HEK293 (cell line): ENCODE results near the gene NPW.

Experiments used
- CTCF ChIA-PET: fragments of 350-600 bp; formaldehyde crosslinking; extraction: SDS; loops from one replicate; lab custom pipeline; 2021; ENCODE audit warnings: antibody characterized with exemption; lab: Yijun Ruan, JAX
- POLR2A ChIA-PET: fragments of 300-600 bp; formaldehyde crosslinking; extraction: SDS; loops from one replicate; lab custom pipeline; 2020; ENCODE audit warnings: antibody characterized with exemption, inconsistent platforms; lab: Yijun Ruan, JAX
- H3K27ac ChIP-seq: fragments of 200-500 bp; sonication (Bioruptor generic); 2 replicates; pipeline ENCODE4 v1.5.1; 2014; ENCODE audit warnings: low read depth, low read length, control low read depth, inconsistent platforms; ENCODE audit errors: extremely low read depth
- H3K36me3 ChIP-seq, 2 experiments: fragments of 200-500 bp in 1 of 2; sonication (Bioruptor generic) in 1 of 2; 1 replicate in 1 of 2; 2 replicates in 1 of 2; pipeline ENCODE4 v1.5.1; 2014 to 2017; ENCODE audit warnings: inconsistent platforms in 2 of 2, low read length in 2 of 2; ENCODE audit not compliant: control insufficient read depth in 2 of 2, insufficient read depth in 1 of 2
- H3K4me1 ChIP-seq: fragments of 200-500 bp; sonication (Bioruptor generic); 2 replicates; pipeline ENCODE4 v1.5.1; 2014; ENCODE audit warnings: mild to moderate bottlenecking, low read length, inconsistent platforms; ENCODE audit not compliant: control insufficient read depth, insufficient read depth
- H3K4me3 ChIP-seq: 2 replicates; pipeline ENCODE4 v1.5.1; 2011; ENCODE audit warnings: low read depth, mild to moderate bottlenecking, control low read depth, low read length, moderate library complexity
- H3K9me3 ChIP-seq: fragments of 200-500 bp; sonication (Bioruptor generic); 2 replicates; pipeline ENCODE4 v1.5.1; 2014; ENCODE audit warnings: low read depth, low read length, inconsistent platforms; ENCODE audit not compliant: control insufficient read depth, insufficient read depth
- FEZF1 ChIP-seq: fragments of 450-650 bp; formaldehyde crosslinking; IDR thresholded peaks from 2 replicates; pipeline ENCODE4 v1.5.1; 2016; ENCODE audit warnings: missing biosample characterization, missing genetic modification characterization
- GLI2 ChIP-seq: fragments of 450-650 bp; formaldehyde crosslinking; IDR thresholded peaks from 2 replicates; pipeline ENCODE4; 2017; ENCODE audit warnings: missing biosample characterization, missing genetic modification characterization, low read depth, borderline replicate concordance
- GLIS1 ChIP-seq: fragments of 450-650 bp; formaldehyde crosslinking; IDR thresholded peaks from 2 replicates; pipeline ENCODE4 v1.5.1; 2016; ENCODE audit warnings: missing biosample characterization, missing genetic modification characterization
- HIC1 ChIP-seq: fragments of 450-650 bp; formaldehyde crosslinking; IDR thresholded peaks from 2 replicates; pipeline ENCODE4 v1.5.1; 2016; ENCODE audit warnings: missing biosample characterization, missing genetic modification characterization
- KLF17 ChIP-seq: fragments of 450-650 bp; formaldehyde crosslinking; IDR thresholded peaks from 2 replicates; pipeline ENCODE4 v1.5.1; 2016; ENCODE audit warnings: missing biosample characterization, missing genetic modification characterization
- PATZ1 ChIP-seq: fragments of 450-650 bp; formaldehyde crosslinking; IDR thresholded peaks from 2 replicates; pipeline ENCODE4 v1.5.1; 2016; ENCODE audit warnings: missing biosample characterization, missing genetic modification characterization
- SETDB1 ChIP-seq: IDR thresholded peaks from one replicate; pipeline ENCODE4 v1.6.1; 2017; ENCODE audit warnings: mild to moderate bottlenecking, low read length, moderate library complexity, mixed read lengths; ENCODE audit not compliant: insufficient read length
- SP2 ChIP-seq: fragments of 450-650 bp; formaldehyde crosslinking; IDR thresholded peaks from 2 replicates; pipeline ENCODE4 v1.5.1; 2016; ENCODE audit warnings: missing biosample characterization, missing genetic modification characterization
- WT1 ChIP-seq: fragments of 450-650 bp; formaldehyde crosslinking; IDR thresholded peaks from 2 replicates; pipeline ENCODE4 v1.5.1; 2016; ENCODE audit warnings: missing biosample characterization, missing genetic modification characterization
- ZBTB1 ChIP-seq: fragments of 450-650 bp; formaldehyde crosslinking; IDR thresholded peaks from 2 replicates; pipeline ENCODE4 v1.5.1; 2016; ENCODE audit warnings: missing biosample characterization, missing genetic modification characterization
- ZBTB26 ChIP-seq: fragments of 450-650 bp; formaldehyde crosslinking; optimal IDR thresholded peaks from 2 replicates; pipeline ENCODE3; 2016; ENCODE audit warnings: missing biosample characterization, mild to moderate bottlenecking, missing genetic modification characterization
- ZBTB7A ChIP-seq: fragments of 450-650 bp; formaldehyde crosslinking; IDR thresholded peaks from 2 replicates; pipeline ENCODE4 v1.5.1; 2016; ENCODE audit warnings: low read depth, missing biosample characterization, missing genetic modification characterization
- ZFP37 ChIP-seq: fragments of 450-650 bp; formaldehyde crosslinking; IDR thresholded peaks from 2 replicates; pipeline ENCODE4 v1.5.1; 2016; ENCODE audit warnings: missing biosample characterization, missing genetic modification characterization
- ZFP69B ChIP-seq: fragments of 450-650 bp; formaldehyde crosslinking; IDR thresholded peaks from 2 replicates; pipeline ENCODE4 v1.5.1; 2016; ENCODE audit warnings: missing biosample characterization, missing genetic modification characterization
- ZIC2 ChIP-seq: fragments of 450-650 bp; formaldehyde crosslinking; IDR thresholded peaks from 2 replicates; pipeline ENCODE4 v1.5.1; 2016; ENCODE audit warnings: missing biosample characterization, missing genetic modification characterization
- ZNF146 ChIP-seq: fragments of 450-650 bp; formaldehyde crosslinking; IDR thresholded peaks from 2 replicates; pipeline ENCODE4 v1.5.1; 2016; ENCODE audit warnings: missing biosample characterization, missing genetic modification characterization
- ZNF2 ChIP-seq: fragments of 450-650 bp; formaldehyde crosslinking; IDR thresholded peaks from 2 replicates; pipeline ENCODE4 v1.5.1; 2016; ENCODE audit warnings: missing biosample characterization, missing genetic modification characterization
- ZNF214 ChIP-seq: fragments of 450-650 bp; formaldehyde crosslinking; IDR thresholded peaks from 2 replicates; pipeline ENCODE4 v1.5.1; 2017; ENCODE audit warnings: missing biosample characterization, mild to moderate bottlenecking, missing genetic modification characterization, borderline replicate concordance
- ZNF248 ChIP-seq: fragments of 450-650 bp; formaldehyde crosslinking; IDR thresholded peaks from 2 replicates; pipeline ENCODE4 v1.5.1; 2017; ENCODE audit warnings: missing biosample characterization, missing genetic modification characterization
- ZNF280C ChIP-seq: fragments of 450-650 bp; formaldehyde crosslinking; IDR thresholded peaks from 2 replicates; pipeline ENCODE4 v1.5.1; 2016; ENCODE audit warnings: missing biosample characterization, missing genetic modification characterization
- ZNF398 ChIP-seq: fragments of 450-650 bp; formaldehyde crosslinking; IDR thresholded peaks from 2 replicates; pipeline ENCODE4 v1.5.1; 2017; ENCODE audit warnings: missing biosample characterization, missing genetic modification characterization
- ZNF548 ChIP-seq: fragments of 450-650 bp; formaldehyde crosslinking; IDR thresholded peaks from 2 replicates; pipeline ENCODE4 v1.5.1; 2016; ENCODE audit warnings: missing biosample characterization, missing genetic modification characterization
- ZNF747 ChIP-seq: fragments of 450-650 bp; formaldehyde crosslinking; IDR thresholded peaks from 2 replicates; pipeline ENCODE4 v1.5.1; 2016; ENCODE audit warnings: missing biosample characterization, missing genetic modification characterization
- ZNF768 ChIP-seq: fragments of 450-650 bp; formaldehyde crosslinking; IDR thresholded peaks from 2 replicates; pipeline ENCODE4 v1.5.1; 2018; ENCODE audit warnings: missing biosample characterization, mild to moderate bottlenecking, missing genetic modification characterization
- ZSCAN16 ChIP-seq: fragments of 450-650 bp; formaldehyde crosslinking; IDR thresholded peaks from 2 replicates; pipeline ENCODE4 v1.5.1; 2016; ENCODE audit warnings: missing biosample characterization, missing genetic modification characterization
- ZXDB ChIP-seq: fragments of 450-650 bp; formaldehyde crosslinking; IDR thresholded peaks from 2 replicates; pipeline ENCODE4 v1.5.1; 2016; ENCODE audit warnings: missing biosample characterization, missing genetic modification characterization

The NPW gene

GRCh38 chr16:2033057-2033908, 13.7 kb downstream of the NPW start:
- POLR2A ChIA-PET: interaction anchor here (0.6 to 2.6 kb wide), 3 partner anchors 11 to 122 kb away, joined by 3 to 16 read pairs (median 5); partner anchors contain the start of genes NTHL1, TRAF7 and TSC2
- H3K27ac ChIP-seq: no peak overlapping the region
- no peak overlapping the region for H3K4me3 ChIP-seq
- TF ChIP-seq ZBTB1 (tag by site-specific recombination): no peak
- TF ChIP-seq SP2: 0 out of 2 replicates have a peak, but pooled peaks have one; percentile 34
- TF ChIP-seq ZFP69B (tag by site-specific recombination): no peak
- TF ChIP-seq ZNF280C: no peak
- TF ChIP-seq ZNF747 (tag by site-specific recombination): no peak
- TF ChIP-seq WT1 (tag by site-specific recombination): peak; percentile 54
- TF ChIP-seq FEZF1 (tag by site-specific recombination): peak; percentile 19; the same call in 1 of the 2 replicates
- no peak for TF ChIP-seq ZSCAN16
- no peak for TF ChIP-seq SETDB1
- no peak for TF ChIP-seq ZNF248 (tag by site-specific recombination)
- no peak for TF ChIP-seq ZNF768 (tag by site-specific recombination)
- TF ChIP-seq ZIC2 (tag by site-specific recombination): peak; percentile 55; the same call in 1 of the 2 replicates
- no peak for TF ChIP-seq GLI2 (tag by site-specific recombination)
- no peak for TF ChIP-seq ZBTB7A (tag by site-specific recombination)
- 0 out of 2 replicates have a peak, but pooled peaks have one; percentile 13 for TF ChIP-seq ZNF398 (tag by site-specific recombination)
- peak; percentile 55; the same call in 1 of the 2 replicates for TF ChIP-seq PATZ1
- TF ChIP-seq ZFP37 (tag by site-specific recombination): no peak
- TF ChIP-seq HIC1 (tag by site-specific recombination): peak; percentile 56; the same call in 1 of the 2 replicates
- no peak for TF ChIP-seq ZNF548
- TF ChIP-seq KLF17 (tag by site-specific recombination): peak; percentile 42; the same call in 1 of the 2 replicates
- no peak for TF ChIP-seq ZNF214
- peak; percentile 54 for TF ChIP-seq GLIS1 (tag by site-specific recombination)
- no peak for TF ChIP-seq ZBTB26
- no peak for TF ChIP-seq ZNF146 (tag by site-specific recombination)
- TF ChIP-seq ZXDB (tag by site-specific recombination): no peak
- TF ChIP-seq ZNF2 (tag by site-specific recombination): no peak

More at GRCh38 chr16:2033057-2033908, 13.7 kb downstream of the NPW start:
- H3K9me3 ChIP-seq: no peaks in the 10 kb centered on the region
- CTCF ChIA-PET: interaction anchor here (1.0 kb wide), 2 partner anchors 104 to 107 kb away, joined by 3 read pairs; no protein-coding TSS in a partner anchor
- H3K4me1 ChIP-seq: peaks cover 4% of the 10 kb centered on the region; the same call in 1 of the 2 replicates
- H3K36me3 ChIP-seq: peaks cover 0 to 16% of the 10 kb centered on the region in 2 experiments; a peak in 1 of 3 replicates
